Cerebellar nuclear complex (tissue), 1 donor: Measurements from ENCODE around the gene DEPP1.

Source experiments
- DNase-seq, 2 experiments: peaks; one replicate each; lab custom pipeline; 2025; lab: John Stamatoyannopoulos, UW

DEPP1 gene

DNA sequence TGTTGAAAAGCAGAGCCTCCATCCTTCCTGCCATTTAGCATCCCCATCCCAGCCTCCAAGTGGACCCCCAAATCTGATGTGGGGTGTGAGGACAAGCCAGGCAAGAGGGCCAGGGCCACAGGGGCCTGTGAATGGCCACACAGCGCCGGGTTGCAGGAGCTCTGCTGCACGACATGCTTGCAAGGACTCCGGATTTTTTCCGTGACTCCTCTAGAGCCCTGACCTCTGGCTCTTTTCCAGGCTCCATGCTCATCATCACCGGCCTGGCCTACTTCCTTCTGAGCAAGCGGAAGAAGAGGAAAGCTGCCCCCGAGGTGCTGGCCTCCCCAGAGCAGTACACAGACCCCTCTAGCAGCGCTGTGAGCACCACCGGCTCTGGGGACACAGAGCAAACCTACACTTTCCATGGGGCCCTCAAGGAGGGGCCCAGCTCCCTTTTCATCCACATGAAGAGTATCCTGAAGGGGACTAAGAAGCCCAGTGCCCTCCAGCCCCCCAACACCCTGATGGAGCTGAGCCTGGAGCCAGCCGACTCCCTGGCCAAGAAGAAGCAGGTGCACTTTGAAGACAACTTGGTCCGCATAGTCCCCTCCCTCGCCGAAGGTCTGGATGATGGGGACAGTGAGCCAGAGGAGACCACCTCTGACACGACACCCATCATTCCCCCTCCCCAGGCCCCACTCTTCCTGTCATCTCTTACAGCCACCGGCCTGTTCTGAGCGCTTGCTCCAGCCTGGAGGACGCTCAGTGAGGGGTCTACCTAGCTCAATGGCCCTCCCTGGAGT, 44.0 kb downstream of the DEPP1 start:
- DNase-seq: no peak

DNA sequence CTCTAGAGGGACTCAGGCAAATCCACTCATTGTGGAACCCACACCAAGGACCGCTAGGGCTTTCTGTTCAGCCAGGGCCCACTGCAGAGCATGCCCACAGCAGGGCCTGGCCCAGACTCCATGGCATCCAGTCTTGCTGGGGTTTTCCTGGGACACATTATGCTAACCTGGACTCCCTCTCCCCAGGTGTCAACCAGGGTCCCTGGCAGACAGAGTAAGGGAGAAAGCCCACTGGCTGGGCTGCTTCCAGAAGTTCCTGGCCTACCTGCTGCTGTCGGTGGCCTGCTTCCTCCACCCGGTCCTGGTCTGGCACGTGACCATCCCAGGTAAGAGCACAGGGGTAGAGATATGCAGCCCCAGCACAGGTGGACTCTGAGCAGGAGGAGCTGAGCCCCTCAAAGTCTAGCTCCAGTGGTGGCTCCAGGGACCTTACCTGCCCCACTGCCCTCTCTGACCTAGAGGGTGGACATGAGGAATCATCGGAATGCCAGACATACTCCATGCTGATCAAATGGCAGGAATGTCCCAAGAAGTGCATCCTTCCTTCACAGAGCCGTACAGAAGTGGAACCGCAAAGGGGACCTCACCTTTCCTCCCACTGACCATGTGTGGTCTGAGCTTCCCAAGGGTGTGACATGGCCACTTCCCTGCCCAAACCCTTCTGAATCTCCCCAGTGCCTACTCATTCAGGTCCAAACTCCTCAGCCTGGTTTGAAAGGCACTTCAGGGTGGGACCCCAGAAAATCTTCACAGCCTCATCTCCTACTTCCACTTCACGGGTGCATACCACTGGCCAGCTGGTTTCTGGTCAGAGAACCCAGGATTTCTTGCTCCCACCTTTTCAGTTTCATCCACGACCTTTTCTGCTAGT, 44.9 kb downstream of the DEPP1 start:
- DNase-seq: no peak

DNA sequence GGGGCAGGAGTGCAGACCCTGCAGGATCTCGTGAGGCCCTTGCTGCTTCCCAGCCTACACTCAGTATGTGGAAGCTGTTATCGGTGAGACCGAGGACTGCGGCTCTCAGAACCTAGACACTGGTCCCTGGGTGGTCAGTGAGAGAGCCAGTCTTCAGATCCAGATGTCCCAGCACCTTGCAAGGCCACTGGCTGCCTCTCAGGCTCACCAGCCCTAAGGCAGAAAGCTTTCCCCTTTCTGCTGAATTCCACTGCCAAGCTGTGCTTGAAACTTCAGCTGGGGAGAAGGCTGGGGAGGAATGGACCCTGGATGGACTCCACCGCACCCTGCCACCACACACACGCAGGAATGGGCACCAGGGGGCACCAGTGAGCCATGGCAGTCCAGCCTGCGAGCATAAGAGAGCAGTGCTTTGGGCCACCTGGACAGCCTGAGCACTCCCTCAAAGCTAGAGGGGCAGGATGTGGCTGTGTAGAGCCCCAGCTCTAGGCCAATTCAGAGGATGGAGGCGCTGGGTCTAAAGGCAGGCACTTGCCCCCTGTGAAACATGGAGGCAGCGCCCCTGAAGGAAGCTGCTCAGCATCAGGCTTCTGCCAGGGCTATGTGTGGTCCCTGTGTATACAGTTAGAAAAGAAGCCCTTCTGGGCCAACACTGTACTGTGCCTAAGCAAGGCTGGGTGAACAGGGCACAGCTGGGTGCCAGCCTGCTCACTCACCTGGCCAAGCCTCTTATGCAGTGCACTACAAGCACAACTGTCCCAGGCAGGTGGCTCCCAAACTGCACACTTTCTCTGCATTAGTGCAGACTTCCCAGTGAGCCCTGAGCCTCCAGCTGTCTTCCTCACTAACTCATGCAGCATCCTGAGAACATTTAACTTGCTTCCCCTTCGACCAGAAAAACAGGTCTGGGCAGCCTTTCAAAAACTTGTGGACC, 45.8 kb downstream of the DEPP1 start:
- peak in 1 of 2 experiments; percentile 64 for DNase-seq

DNA sequence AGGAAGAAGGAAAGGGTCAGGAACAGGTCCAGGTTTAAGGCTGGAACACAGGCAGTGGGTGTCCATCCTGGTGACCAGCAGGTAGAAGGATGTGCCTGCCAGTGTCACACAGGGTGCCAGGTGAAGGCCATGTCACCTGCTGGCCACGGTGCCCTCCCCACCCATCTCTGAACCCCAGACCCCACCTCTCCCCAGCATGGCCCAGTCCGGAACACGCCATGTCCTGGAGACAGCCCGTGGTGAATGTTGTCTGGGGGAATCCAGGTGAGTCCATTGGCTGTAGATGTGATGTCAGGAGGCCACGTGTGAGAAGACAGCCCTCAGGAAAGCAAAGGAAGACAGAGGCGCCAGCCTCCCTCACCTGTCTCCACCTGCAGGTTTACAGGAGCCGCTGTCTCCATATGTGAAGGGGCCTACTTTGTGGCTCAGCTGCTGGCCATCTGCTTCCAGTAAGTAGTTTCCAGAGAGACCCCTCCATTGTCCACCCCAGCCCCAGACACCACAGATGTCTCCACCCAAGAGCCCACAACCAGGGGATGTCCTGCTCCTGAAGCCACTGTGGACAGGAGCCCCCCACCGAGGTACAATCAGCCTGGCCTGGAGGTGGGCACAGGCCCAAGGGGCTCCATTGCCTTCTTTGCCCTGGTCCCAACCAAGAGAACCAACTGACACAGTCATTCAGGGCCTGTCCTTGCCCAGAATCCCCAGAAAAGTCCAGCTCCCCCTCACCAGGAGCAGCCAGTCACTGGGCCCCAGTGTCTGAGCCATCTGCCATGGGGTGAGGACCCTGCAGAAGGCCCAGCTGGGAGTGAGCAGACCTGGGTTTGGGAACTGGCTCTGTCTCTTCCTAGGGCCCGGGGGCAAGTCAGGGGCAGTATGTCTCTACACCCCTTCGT, 46.7 kb downstream of the DEPP1 start:
- no peak for DNase-seq

DNA sequence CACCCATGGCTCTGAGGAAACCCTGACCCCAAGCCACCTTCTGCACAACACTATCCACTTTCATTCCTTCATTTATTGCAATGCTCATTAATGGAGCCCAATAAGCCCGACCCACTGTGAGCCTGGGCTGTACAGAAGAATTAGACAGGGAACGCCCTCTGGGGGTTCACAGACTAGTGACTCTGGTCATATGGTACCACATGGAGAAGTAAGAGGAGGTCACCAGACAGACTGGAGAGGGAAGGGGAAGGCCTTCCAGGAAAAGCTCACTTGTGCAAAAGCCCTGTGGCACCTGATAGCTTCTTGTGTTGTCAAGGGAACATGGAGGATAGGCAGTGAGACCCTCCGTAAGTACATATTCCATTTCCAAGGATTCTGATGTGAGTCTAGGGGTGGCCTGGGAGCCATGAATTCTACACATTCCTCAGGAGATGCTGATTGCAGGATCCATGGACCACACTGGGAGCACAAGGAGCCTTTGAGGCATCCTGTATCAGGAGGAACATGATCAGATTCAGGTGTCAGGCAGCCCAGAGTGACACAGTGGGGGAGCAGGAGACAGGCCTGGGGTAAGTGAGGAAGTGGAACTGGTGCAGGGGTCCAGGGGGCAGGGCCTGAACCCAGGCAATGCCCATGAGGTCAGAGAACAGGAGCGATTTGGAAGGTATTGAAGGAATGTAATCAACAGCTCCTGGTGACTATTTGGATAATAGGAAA, 47.5 kb downstream of the DEPP1 start:
- no peak for DNase-seq

DNA sequence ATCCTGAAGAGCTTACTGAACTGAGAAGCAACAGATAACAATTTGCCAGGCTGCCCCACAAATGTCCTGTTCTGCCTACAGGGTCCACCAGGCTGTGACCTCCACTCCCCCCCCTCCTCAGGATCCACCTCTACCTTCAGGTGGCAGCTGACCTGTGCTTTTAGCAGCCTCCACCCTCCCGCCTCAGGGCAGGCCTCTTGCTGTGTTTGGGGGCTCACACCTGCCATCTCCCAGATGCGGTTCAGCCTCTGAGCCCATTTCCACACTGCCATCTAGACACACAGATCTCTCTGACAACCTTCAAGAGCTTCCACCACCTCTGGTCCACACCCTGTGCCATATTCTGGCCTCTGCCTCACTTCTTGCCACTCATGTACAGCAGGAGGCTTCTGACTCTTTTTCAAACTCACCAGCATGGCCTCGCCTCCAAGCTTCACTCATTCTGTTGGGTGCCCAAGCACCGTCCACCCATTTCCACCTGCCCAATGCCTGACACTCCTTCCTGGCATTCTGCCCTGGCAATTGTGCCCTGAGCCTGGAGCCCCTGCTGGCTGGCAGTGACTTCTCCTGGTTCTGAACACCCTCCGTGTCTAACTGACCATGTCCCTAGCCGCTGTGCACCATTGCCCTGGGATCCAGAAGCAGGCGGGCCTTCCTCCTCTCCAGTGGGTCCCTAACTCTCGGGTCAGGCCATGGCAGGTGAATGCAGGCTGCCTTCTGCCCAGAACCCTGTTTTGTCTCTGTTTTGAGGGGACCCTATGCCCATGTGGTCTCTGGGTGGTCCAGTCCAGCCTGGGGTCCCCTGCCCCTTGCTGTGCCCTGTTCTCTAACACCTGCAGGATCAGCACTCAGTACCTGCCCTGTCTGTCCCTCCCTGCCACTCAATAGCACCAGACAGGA, 49.0 kb downstream of the DEPP1 start:
- DNase-seq: no peak

DNA sequence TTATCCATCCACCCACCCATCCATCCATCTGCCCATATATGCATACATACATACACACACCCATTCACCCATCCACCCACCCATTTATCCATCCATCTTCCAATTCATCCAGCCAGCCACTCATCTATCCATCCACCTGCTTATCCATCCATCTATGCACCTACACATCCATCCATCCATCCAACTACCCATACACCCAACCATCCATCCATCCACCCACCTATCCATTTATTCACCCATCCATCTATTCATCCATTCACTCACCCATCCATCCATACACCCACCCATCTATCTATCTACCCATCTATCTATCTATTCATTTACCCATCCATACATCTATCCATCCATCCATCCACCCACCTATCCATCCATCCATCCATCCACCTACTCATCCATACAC, 50.1 kb downstream of the DEPP1 start:
- no peak for DNase-seq

DNA sequence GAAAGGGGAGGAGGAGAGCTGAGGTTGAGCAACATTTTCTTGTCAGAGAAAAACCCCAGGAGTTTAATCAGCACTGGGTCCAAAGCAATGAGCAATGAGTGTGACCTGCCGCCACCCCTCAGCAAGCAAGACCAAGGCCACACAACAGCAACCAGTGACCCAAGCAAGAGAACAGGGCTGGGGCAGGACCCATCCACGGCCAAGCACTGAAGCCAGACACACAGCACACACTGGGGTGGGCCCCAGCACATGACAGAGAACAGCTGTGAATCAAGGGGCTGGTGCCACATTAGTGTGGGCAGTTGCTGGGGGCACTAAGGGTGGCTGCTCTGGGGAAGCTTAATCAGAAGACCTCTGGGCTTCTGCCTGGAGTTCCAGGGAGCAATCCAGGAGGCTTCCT, 51.3 kb downstream of the DEPP1 start:
- no peak for DNase-seq

DNA sequence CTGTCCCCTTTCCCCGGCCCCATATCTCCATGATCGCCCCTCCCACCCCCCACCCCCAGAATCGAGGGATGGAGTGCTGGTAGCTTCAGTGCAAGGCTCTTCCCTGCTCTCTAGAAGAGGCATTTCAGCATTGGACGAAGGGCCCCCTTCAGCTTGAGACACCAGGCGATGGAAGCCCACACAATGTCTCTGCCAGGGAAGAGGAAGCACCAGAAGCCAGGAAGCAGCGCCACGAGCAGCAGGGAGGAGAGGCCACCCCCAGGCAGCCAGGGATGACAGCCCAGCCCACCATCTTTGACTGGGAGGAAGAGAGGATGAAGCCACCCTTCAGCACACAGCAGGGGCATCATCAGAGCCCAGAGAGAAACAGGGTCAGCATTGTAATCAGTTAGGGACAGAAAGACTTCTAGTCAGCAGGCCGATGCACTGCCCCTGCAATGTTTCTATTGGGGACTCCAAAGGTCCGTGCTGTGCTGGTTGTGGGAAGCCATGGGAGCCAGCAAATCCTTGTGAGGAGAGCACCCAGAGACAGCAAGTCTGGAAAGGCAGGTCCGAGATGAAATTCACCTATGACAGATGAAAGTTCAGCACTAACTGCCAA, 51.8 kb downstream of the DEPP1 start:
- no peak for DNase-seq
